Measurements from ENCODE around the gene KRT37.
"Not testable (repeated sequence)": the region's sequence is repeated elsewhere in the genome, so short reads cannot be mapped to it uniquely, and the experiment has no call there.

The KRT37 gene

DNA sequence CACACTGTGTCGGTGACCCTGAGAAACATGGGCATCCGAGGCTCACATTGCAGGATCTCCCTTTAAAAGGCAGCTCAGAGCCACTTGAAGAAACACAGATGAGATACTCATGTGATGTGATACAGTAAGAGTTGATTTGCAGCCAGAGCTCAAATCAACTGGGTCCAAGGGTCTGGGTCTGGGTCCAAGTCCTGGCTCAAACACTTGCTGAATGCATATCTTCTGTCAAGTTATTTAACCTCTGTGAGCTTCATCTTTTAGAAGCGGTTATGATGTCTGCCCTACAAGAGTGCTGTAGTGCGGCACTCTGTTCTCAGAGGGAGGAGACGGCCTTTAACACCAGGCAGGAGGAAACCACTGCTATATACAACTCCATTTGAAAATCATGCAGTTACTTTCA is 10.0 kb upstream of the KRT37 start:
- no peak for DNase-seq (ENCODE audit: low spot score)

DNA sequence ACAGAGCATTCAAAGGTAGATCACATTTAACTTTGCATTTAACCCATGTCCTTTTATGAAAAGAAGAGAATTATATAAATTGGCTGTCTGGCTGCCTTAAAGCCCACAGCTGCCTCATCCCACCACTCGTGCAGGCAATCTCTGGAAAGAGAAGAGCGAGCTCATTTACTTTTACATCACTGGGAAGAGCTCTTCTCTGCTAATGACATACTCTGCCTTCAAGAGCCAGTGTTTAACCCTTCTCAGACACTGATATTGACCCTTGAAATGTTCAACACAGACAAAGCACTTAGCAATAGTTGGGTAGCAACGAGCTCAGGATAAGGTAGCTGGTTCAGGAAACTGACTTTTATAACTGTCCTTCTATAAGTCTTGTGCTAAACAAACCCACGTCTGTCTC is 9.6 kb upstream of the KRT37 start:
- DNase-seq (ENCODE audit: low spot score), result no peak

DNA sequence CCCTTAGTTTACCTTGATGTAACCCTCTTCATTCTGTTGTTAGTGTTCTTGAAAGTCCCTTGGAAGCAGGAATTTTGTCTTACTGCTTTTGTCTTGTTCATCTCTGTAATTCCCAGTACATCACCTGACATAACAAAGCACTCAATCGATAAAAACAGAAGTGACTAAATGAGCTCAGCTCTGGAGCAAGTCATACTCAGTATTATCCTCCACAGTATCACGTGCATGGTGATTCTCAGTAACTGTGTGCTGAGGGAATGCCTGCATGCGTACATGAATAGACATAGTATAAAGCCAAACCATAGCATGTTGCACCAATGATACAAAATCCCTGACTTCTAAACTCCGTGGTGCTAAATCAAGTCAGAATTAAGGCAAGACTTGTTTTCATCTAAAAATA is 9.2 kb upstream of the KRT37 start:
- DNase-seq (ENCODE audit: low spot score), result no peak

DNA sequence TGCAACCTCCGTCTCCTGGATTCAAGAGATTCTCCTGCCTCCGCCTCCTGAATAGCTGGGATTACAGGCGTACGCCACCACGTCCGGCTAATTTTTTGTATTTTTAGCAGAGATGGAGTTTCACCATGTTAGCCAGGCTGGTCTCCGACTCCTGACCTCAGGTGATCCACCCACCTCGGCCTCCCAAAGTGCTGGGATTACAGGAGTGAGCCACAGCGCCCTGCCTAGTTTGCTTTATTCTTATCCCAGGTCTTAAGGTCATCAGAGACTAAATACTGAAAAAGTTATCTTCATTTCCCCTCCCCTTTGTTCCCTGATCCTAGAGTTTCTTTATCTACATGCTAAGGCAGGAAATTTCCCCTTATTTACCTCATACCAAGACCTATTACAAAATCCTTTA is 6.0 kb upstream of the KRT37 start:
- DNase-seq (ENCODE audit: low spot score), result not testable (repeated sequence)

DNA sequence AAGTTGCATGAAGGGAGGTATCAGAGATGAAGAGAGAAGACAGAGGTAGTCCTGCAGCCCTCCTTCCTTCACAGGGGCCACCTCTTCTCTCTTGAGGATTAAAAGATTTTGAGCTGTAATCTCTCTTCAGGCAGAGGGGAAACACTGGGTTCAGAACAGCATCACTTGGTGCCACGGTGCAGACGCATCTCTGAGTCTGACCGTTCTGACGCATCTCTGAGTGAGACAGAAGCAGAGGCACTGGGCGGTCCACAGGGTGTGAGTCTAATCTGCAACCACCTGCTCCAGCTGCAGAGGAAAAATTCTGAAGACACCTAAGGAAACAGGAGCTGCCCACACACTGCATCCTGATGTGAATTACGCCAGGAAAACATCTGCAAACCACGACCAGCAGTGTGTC is 5.3 kb upstream of the KRT37 start:
- no peak for DNase-seq (ENCODE audit: low spot score)

DNA sequence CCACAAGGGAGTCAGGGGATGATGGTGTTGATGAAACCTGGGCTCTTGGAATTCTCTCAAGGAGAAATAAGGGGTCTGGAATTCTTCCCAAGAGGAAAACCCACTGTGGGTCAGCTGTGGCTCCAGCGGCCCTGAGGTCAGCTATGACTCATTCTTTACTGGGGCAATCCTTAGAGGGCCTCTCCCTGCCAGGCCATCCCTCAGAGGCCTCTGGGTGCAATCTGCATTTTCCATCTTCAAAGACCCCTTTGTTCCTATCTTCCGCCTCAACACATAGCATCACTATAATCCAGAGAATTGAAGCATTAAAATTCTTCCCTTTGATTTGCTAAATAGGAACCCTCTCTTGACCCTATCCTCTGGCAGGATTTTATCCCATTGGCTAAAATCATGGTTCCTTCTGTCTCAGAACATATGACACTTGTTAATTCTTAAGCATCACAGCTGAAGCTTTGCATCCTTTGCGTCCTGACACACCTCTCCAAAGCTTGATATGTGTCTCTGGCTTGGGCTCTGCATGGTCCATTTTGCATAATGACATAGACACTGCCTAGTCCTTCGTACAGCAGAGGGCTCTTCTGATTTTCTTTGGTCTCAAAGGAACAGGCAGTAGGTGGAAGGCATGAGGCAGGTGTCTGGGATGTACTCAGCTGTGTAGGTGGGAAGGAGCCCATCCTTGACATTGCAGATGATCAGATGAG is 4.4 kb upstream of the KRT37 start:
- peak; percentile 31 for DNase-seq (ENCODE audit: low spot score)

DNA sequence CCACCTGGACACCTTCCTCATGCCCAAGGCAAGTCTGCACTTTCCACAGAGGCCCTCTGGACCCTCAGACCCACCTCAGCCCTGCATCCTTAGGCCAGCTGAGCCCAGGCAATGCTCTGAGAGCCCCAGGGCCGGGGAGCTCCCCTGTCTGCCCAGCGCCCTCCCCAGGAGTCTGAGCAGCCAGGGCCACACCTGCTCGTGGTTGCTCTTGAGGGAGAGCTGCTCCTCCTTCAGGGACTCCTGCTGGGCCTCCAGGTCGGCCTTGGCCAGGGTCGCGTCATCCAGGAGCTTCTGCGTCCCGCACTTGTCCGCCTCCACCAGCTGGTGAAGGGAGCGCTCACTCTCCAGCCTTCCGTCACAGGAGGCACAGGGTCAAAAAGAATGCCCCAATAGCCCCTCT is 1.8 kb downstream of the KRT37 start:
- not testable (repeated sequence) for DNase-seq (ENCODE audit: low spot score)

DNA sequence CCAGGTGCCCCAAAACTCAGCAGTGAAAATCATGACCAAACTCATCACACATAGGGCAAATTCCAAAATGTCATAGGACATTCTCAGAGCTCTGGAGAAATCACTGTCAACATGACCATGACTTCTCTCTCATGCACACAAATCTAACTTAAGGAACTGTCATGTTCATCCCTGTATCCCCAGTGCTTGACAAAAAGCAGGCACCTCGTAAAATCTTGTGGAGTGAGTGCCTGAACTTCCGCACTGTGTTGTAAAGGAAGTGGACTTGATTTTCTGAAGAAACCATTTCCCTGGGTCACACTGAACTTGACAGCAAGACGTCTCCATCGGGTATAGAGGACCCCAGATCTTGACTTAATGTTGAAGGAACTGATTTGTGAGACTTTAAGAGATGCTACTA is 2.8 kb downstream of the KRT37 start:
- DNase-seq (ENCODE audit: low spot score), result no peak

DNA sequence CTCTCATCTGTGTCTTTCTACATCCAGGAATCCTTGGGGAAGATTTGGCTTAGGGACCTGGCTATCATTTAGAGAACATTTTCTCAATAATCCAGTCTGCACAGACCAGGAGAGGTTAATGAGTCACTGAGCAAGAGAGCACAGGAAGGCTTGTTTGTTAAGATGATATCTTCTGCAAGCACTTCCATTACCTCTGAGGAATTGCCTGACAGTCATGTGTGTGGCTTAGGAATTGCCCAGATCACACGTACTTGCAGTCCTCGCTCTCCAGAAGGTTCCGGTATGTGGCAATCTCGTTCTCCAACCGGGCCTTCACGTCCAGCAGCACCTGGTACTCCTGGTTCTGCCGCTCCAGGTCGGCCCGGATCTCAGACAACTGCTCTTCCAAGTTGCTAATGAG is 3.3 kb downstream of the KRT37 start:
- peak; percentile 72 for DNase-seq (ENCODE audit: low spot score)

DNA sequence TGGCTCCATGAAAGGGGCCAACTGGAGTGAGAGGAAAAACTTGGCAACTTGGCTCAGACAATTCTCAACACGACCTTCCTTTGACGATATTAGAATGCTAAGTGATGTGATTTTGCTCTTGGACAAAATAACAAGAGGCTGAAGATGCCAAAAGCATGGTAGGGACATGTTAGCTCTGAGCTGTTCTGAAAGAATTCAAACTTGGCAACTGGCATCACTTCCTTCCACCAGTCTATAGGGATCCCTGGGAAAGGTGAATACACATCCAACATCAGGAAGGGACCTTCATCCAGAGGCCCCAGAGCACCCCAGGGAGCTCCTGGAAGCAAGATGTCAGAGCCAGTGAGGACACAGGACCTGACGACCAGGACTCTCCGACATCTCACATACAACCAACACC is 4.3 kb downstream of the KRT37 start:
- DNase-seq (ENCODE audit: low spot score), result peak; percentile 46

DNA sequence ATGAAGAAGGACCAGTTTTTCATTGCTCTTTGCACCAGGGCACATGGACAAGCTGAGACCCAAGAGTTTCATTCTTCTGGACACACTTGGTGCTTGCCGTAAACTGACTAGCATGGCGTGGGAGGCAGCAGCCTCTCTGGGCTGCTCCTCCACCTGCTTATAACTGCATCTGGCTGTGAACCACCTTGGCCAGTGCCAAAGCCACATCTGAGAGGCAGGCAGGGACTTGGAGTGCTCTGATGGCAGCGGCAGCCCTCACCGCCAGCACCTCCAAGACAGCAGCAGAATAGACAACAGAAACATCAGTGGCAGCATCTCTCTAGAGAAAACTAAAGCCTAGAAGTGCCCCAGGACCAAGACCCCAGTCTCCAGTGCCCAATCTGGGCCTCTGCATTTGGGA is 4.7 kb downstream of the KRT37 start:
- DNase-seq (ENCODE audit: low spot score), result no peak

DNA sequence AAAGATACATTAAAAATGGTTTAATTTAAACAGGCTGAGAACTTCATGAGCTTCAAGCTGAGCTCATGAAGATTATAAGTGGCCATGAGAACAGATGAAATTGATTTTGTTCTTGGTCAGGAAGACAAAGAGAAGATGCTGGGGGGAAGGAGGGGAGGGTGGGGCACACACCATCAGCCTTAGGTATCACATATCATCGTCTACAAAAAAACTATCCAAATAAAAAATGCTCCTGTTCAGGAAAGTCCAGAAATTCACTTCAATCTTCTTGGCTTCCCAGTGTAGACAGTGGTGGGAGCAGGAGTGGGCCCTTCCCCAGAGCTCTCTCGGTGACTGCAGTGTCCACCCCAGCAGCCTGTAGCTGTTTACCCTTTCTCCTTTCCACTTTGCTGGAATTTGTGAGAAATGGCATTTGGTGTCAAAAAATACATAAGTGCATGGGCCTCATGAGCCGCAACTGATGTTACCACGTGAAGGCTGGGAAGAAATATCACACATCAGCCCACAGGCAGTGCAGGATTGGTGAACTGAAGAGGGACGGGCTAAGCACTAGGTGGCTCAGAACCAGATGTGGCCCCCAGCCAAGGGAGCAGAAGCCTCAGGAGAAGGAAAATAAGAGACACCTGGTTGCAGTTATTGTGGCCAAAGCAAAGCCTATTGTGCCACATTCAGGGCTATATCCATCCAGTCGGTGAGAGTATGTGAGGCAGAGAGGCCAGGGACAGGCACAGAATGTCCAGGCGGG is 6.1 kb downstream of the KRT37 start:
- no peak for DNase-seq (ENCODE audit: low spot score)

DNA sequence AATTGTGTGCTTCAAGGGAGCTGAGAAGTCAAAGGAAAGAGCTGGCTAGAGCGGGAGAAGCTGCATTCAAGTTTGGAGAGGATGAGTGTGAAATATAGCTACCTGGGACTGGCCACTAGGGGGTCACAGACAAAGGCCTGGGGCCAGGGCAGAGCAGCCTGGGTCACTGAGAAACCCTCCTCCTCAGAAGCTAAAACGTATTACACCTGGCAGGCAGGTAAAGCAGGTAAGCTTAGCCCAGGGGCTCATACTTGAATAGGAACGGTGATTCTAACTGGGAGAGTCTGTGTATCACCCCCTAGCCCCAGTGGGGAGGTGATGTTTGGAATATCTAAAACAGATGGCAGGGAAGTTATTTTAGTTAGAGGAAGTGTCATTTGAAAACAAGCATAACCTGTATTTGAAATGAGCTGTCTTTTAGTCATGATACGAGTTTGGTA is 6.8 kb downstream of the KRT37 start:
- DNase-seq (ENCODE audit: low spot score), result peak; percentile 58

DNA sequence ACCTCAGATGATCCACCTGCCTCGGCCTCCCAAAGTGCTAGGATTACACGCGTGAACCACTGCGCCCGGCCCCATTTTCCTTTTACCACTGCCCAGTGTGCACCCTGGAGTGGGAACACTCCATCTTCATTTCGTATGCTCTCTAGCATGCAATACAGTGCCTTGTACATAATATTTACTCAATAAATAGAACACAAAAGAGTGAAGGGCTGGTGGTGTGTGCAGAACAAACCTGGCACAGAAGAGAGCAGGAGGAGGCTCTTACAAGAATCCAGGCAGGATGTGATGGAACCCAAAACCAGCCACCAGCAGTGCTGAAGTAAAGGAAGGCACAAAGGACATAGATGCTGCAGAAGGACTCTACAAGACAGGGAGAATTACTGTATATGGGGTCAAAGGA is 7.3 kb downstream of the KRT37 start:
- DNase-seq (ENCODE audit: low spot score), result no peak

DNA sequence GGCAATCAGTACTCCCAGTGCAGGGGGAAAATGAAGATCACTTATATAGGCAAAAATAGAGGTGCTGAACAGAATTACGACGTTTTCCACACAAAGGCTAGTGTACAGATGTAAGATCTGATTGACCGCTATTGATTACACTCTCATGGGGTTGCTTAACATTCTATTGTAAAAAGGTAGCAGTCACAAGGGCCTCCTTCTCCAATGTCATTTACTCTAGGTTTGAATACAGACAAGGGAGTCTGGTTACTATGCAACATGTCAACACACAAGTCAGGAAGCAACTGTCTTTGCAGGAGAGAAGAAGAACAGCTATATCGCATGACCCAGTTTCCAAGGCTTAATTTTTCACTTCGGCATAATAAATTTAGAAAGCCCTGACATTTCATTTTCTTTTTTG is 7.9 kb downstream of the KRT37 start:
- peak; percentile 20 for DNase-seq (ENCODE audit: low spot score)

DNA sequence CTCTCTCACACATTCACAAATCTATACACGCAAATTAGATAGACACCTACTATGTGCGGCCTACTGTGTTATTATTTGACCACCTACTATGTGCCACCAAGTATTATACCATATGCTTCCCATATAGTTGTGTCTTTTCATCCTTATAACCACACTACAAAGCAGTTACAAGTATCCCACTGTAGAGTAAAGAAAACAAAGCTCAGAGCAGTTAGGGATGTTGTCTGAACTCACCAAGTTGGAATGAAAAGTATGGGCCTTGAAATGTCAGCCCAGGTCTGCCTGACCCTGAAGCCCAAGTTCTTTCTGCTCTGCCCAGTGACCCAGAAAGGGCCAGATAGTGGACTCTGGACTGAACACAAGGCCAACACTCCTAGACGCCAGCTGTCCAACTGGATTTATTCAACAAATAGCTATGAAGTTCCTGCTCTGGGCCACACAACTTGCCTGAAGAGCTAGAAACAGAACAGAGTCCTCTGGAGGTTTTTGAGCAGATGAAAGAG is 8.5 kb downstream of the KRT37 start:
- DNase-seq (ENCODE audit: low spot score), result peak; percentile 81

DNA sequence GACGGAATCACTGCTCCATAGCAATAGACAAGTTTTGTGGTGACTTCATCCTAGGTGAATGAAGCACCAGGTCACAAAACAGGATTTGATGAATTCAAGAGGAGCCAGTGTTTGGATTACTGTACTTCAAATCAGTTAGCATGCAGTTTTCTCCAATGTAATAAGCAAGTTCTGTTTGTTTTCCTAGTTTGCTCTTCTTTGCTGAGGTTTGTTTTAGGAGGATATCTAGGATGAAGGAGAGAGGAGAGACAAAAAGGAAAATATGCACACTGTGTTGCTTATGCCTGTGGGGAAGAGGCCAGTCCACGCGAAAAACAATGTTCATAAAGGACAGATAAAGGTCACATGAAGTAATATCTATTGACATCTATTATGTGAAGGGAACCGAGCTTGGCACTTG is 9.0 kb downstream of the KRT37 start:
- DNase-seq (ENCODE audit: low spot score), result peak; percentile 20

DNA sequence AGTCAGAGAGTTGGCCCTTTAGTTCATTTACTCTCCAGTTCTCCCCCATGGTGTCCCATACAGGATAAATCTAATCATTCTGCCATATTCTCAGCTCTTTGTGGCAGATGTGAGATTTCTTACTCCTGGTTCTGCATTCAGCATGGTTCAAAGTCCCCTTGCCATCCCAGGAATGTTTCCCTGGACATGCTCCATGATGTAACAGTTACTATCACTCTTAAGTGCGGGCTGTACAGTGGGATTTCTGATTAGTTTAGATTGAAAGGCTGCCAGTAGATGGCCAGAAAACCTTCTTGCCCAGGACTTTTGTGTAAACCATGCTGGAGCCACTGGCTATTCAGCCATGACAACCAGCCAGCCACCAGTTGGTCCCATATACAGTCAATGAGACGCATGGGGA is 10.4 kb downstream of the KRT37 start:
- DNase-seq (ENCODE audit: low spot score), result peak; percentile 59

DNA sequence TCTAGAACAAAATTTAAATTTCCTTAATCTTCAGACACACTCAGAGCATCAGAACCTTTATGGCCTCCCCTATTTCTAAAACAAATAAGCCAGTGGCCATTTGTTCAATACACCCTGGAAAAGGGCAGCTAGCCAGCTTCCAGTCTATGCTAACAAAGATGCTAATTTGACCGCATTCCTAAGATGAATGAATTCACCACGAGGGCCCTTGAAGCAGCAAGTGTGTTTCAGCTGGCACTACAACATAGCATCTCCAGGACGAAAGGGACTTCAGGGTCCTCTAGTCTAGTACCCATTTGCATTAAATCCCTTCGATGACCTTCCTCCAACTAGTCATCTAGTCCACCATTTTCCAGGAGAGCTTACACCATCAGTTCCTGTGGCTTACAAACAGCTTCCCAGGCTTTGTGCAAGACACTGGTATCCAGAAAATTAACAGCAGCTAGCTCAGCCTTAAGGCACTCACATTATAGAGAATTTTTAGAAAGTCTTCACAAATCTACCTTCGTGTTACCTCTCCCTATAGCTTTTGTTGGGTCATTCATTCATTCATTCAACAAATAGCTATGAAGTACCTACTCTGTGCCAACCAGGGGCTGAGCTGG is 10.9 kb downstream of the KRT37 start:
- DNase-seq (ENCODE audit: low spot score), result peak; percentile 28

DNA sequence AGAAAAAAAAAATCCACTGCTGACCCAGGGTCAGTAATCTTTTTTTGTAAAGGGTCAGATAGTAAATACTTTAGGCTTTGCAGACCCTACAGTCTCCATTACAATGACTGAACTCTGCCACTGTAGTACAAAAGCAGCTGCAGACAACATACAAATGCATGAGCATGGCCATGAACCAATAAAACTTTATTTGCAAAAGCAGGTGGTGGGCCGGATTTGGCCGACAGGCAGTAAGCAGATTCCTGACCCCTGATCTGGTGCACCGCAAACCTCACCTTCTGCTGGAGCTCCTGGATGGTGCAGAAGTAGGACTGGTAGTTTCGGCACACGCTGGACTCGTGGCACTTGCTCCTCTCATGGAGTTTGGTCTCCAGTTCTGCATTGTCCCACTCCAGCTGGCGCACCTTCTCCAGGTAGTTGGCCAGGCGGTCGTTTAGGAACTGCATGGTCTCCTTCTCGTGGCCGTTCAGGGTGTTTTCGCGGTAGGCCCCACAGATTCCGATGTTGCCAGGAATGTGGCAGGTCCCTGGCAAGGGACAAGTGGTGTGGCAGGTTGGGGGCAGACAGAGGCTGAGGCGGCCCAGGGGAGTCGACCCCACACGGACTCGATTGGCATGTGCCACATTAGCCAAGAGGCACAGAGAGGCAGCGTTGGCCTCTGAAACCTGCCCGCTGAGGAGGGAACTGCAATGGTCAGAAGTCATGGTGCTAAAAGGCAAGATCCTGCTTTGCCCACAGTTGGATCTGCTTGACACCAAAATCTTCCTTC is 13.1 kb downstream of the KRT37 start:
- DNase-seq (ENCODE audit: low spot score), result no peak

DNA sequence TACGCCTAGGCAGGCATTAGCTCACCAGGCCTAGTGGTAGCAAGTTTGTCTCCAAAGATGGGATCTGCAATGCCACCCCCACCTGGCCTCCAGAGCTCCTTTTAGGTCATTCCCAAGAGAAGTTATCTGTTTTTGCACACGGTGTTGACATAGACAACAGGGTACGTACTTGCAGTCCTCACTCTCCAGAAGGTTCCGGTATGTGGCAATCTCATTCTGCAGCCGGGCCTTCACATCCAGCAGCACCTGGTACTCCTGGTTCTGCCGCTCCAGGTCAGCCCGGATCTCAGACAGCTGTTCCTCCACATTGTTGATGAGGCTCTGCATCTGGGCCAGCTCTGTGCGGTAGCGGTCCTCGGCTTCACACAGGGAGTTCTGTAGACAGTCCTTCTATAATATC is 17.2 kb downstream of the KRT37 start:
- no peak for DNase-seq (ENCODE audit: low spot score)

DNA sequence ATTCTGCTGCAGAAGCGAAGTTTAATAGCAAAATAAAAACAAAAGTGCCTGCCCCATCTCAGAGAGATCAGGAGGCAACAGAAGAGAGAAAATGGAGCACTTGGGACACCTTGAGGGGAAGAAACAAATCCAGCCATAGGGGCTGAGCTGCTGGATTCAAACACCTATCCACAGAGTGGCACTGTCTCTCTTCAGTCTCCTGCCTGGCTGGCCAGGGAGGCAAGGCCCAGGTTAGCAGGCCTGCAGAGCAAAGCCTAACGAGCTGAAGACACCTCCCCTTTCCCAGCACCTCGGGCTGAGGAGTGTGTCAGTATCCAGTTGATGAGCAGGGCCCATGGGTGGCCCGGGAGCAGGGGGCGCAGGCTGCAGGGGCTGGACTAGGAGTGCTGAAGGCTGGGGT is 18.2 kb downstream of the KRT37 start:
- peak; percentile 61 for DNase-seq (ENCODE audit: low spot score)

Data from kidney tubule cell (primary cell).